Type B pancreatic cell (in vitro differentiated cells): ENCODE results near the gene MKLN1. TPM values are rescaled to one million over a fixed set of nuclear protein-coding genes. Genes with fewer than 3 reads are reported as not detected.

Source experiments
- DNase-seq: peaks from one replicate; pipeline ENCODE4 v3.0.0; 2021; ENCODE audit warnings: mixed read lengths; ENCODE audit not compliant: unreplicated experiment; ENCODE audit errors: extremely low spot score
- H3K27ac Mint-ChIP-seq: 2 replicates; pipeline ENCODE4 v1.8.0; 2021; ENCODE audit warnings: mild to moderate bottlenecking, mixed read lengths
- H3K27me3 Mint-ChIP-seq: 2 replicates; pipeline ENCODE4 v1.8.0; 2021; ENCODE audit warnings: mixed read lengths
- H3K36me3 Mint-ChIP-seq: 2 replicates; pipeline ENCODE4 v1.8.0; 2021; ENCODE audit warnings: mixed read lengths
- H3K4me1 Mint-ChIP-seq: one replicate; pipeline ENCODE4 v1.8.0; 2021; ENCODE audit warnings: mixed read lengths; ENCODE audit not compliant: unreplicated experiment
- H3K4me3 Mint-ChIP-seq: 2 replicates; pipeline ENCODE4 v1.8.0; 2021; ENCODE audit warnings: mild to moderate bottlenecking, mixed read lengths
- H3K9me3 Mint-ChIP-seq: 2 replicates; pipeline ENCODE4 v1.8.0; 2021; ENCODE audit warnings: mixed read lengths
- total RNA-seq: library from RNA; stranded (reverse); gene quantifications from 2 replicates; pipeline ENCODE4 v1.2.1, GENCODE V29; 2021; ENCODE audit warnings: low replicate concordance
- TF ChIP-seq, protein P1 (sequence below): fragments of 200-600 bp; sonication (generic); conservative IDR thresholded peaks from 2 replicates; pipeline ENCODE4 v1.5.0; 2021; ENCODE audit warnings: antibody characterized with exemption, mild to moderate bottlenecking

MKLN1 gene
- total RNA-seq, 1 donor from 2014 or later = 47.7 TPM

- TF ChIP-seq, protein P1, sequence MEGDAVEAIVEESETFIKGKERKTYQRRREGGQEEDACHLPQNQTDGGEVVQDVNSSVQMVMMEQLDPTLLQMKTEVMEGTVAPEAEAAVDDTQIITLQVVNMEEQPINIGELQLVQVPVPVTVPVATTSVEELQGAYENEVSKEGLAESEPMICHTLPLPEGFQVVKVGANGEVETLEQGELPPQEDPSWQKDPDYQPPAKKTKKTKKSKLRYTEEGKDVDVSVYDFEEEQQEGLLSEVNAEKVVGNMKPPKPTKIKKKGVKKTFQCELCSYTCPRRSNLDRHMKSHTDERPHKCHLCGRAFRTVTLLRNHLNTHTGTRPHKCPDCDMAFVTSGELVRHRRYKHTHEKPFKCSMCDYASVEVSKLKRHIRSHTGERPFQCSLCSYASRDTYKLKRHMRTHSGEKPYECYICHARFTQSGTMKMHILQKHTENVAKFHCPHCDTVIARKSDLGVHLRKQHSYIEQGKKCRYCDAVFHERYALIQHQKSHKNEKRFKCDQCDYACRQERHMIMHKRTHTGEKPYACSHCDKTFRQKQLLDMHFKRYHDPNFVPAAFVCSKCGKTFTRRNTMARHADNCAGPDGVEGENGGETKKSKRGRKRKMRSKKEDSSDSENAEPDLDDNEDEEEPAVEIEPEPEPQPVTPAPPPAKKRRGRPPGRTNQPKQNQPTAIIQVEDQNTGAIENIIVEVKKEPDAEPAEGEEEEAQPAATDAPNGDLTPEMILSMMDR = no peak
- Mint-ChIP-seq H3K36me3 (no peaks in the 10 kb centered on the region), H3K9me3 (no peaks in the 10 kb centered on the region), H3K27ac (no peak overlapping the region), H3K4me3 (no peak overlapping the region), H3K4me1 (no peaks in the 10 kb centered on the region), H3K27me3 (no peaks in the 10 kb centered on the region)
- no peak for DNase-seq
Observed at GRCh38 chr7:131299074-131299473, 28.6 kb upstream of the MKLN1 start.

DNA sequence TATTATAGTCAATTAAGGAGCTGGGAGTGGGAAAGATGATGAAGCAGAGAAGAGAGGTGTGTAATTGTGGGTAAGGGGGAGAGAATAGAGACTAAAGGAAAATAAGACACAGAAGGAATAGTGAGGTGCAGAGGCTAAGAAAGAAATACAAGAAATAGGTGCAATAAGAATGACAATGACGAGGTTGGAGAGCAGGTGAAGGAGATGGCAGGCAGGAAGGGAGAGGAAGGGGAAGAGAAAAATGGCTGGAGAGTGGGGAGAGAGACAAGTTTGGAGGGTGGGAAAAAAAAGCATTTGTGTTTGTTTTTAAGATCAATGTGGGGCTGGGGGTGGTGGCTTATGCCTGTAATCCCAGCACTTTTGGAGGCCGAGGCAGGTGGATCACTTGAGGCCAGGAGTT is 27.6 kb upstream of the MKLN1 start:
- Mint-ChIP-seq H3K27ac (no peak overlapping the region), H3K4me3 (no peak overlapping the region), H3K9me3 (no peaks in the 10 kb centered on the region), H3K27me3 (no peaks in the 10 kb centered on the region), H3K4me1 (no peaks in the 10 kb centered on the region), H3K36me3 (no peaks in the 10 kb centered on the region)
- no peak for DNase-seq
- TF ChIP-seq, protein P1 = no peak

- TF ChIP-seq, protein P1 = no peak
- Mint-ChIP-seq H3K27ac (no peak overlapping the region), H3K4me1 (no peaks in the 10 kb centered on the region), H3K27me3 (no peaks in the 10 kb centered on the region), H3K36me3 (no peaks in the 10 kb centered on the region), H3K4me3 (no peak overlapping the region), H3K9me3 (no peaks in the 10 kb centered on the region)
- DNase-seq = no peak
Observed at GRCh38 chr7:131300572-131301466, 26.9 kb upstream of the MKLN1 start.

GRCh38 chr7:131302446-131302845 is 25.2 kb upstream of the MKLN1 start:
- TF ChIP-seq, protein P1 = no peak
- no peaks in the 10 kb centered on the region for H3K4me1 Mint-ChIP-seq
- H3K36me3 Mint-ChIP-seq = no peaks in the 10 kb centered on the region
- no peak overlapping the region for H3K4me3 Mint-ChIP-seq
- H3K9me3 Mint-ChIP-seq = no peaks in the 10 kb centered on the region
- H3K27me3 Mint-ChIP-seq = no peaks in the 10 kb centered on the region
- no peak overlapping the region for H3K27ac Mint-ChIP-seq
- no peak for DNase-seq

- Mint-ChIP-seq H3K4me1 (no peaks in the 10 kb centered on the region), H3K36me3 (no peaks in the 10 kb centered on the region), H3K27me3 (no peaks in the 10 kb centered on the region), H3K4me3 (no peak overlapping the region), H3K9me3 (no peaks in the 10 kb centered on the region), H3K27ac (no peak overlapping the region)
- DNase-seq = no peak
- TF ChIP-seq, protein P1 = peak; percentile 39
Observed at GRCh38 chr7:131302876-131303707, 24.6 kb upstream of the MKLN1 start.
